HG02610 (cell line): ENCODE results near the gene RGS3.

Experiments used
- ATAC-seq: cut with Tn5 transposase; IDR thresholded peaks from one replicate; pipeline ENCODE4 v1.9.1; 2021; ENCODE audit warnings: mild to moderate bottlenecking, moderate library complexity; ENCODE audit not compliant: unreplicated experiment

RGS3 gene

GRCh38 chr9:113509463-113509862 lies 45.9 kb downstream of the RGS3 start:
- ATAC-seq = no peak

GRCh38 chr9:113511047-113511521 lies 47.6 kb downstream of the RGS3 start:
- ATAC-seq = no peak

GRCh38 chr9:113511856-113512761 lies 48.6 kb downstream of the RGS3 start:
- ATAC-seq = peak; percentile 42

- ATAC-seq = no peak
These were observed 49.6 kb downstream of the RGS3 start for GRCh38 chr9:113513111-113513510.

GRCh38 chr9:113513536-113513935 lies 50.0 kb downstream of the RGS3 start:
- no peak for ATAC-seq

- ATAC-seq = no peak
These were observed 50.5 kb downstream of the RGS3 start for GRCh38 chr9:113514061-113514460.

- ATAC-seq = no peak
These were observed 51.2 kb downstream of the RGS3 start for GRCh38 chr9:113514748-113515147.

GRCh38 chr9:113515862-113516261 lies 52.3 kb downstream of the RGS3 start:
- ATAC-seq = no peak

- ATAC-seq = peak; percentile 84
These were observed 53.5 kb downstream of the RGS3 start for GRCh38 chr9:113516840-113517577.

- no peak for ATAC-seq
These were observed 56.0 kb downstream of the RGS3 start for GRCh38 chr9:113519426-113520108.

- peak; percentile 27 for ATAC-seq
These were observed 56.6 kb downstream of the RGS3 start for GRCh38 chr9:113520109-113520642.

GRCh38 chr9:113521693-113522255 lies 58.2 kb downstream of the RGS3 start:
- ATAC-seq = no peak

GRCh38 chr9:113522419-113522818 lies 58.9 kb downstream of the RGS3 start:
- ATAC-seq = no peak

- ATAC-seq = no peak
These were observed 59.3 kb downstream of the RGS3 start for GRCh38 chr9:113522858-113523257.

- ATAC-seq = peak; percentile 79
These were observed 60.1 kb downstream of the RGS3 start for GRCh38 chr9:113523421-113524141.

- ATAC-seq = no peak
These were observed 60.9 kb downstream of the RGS3 start for GRCh38 chr9:113524468-113524867.

- ATAC-seq = no peak
These were observed 61.7 kb downstream of the RGS3 start for GRCh38 chr9:113525205-113525604.

GRCh38 chr9:113525831-113526230 lies 62.3 kb downstream of the RGS3 start:
- ATAC-seq = no peak

- ATAC-seq = no peak
These were observed 62.8 kb downstream of the RGS3 start for GRCh38 chr9:113526231-113526746.

- ATAC-seq = no peak
These were observed 63.3 kb downstream of the RGS3 start for GRCh38 chr9:113526841-113527240.
